ENCODE measurements around the gene MAGEA2.
"Not testable (repeated sequence)": the region's sequence is repeated elsewhere in the genome, so short reads cannot be mapped to it uniquely, and the experiment has no call there.

Gene MAGEA2

DNA sequence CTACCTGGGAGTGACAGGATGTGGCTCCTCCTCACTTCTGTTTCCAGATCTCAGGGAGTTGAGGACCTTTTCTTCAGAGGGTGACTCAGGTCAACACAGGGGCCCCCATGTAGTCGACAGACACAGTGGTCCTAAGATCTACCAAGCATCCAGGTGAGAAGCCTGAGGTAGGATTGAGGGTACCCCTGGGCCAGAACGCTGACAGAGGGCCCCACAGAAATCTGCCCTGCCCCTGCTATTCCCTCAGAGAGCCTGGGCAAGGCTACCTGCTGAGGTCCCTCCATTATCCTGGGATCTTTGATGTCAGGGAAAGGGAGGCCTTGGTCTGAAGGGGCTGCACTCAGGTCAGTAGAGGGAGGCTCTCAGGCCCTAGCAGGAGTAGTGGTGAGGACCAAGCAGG, 18.5 kb downstream of the MAGEA2 start:
- Histone ChIP-seq H4K20me1 (ENCODE audit: control insufficient read depth, insufficient read depth, low read depth, low read length) (no peaks in the 10 kb centered on the region), H3K9me3 (ENCODE audit: control insufficient read depth, insufficient read depth, low read length) (no peaks in the 10 kb centered on the region)
- no peak for TF ChIP-seq EZH2phosphoT487 (IDR thresholded peaks at IDR 0.05; ENCODE audit: borderline replicate concordance, low read length)
- TF ChIP-seq, protein P1, sequence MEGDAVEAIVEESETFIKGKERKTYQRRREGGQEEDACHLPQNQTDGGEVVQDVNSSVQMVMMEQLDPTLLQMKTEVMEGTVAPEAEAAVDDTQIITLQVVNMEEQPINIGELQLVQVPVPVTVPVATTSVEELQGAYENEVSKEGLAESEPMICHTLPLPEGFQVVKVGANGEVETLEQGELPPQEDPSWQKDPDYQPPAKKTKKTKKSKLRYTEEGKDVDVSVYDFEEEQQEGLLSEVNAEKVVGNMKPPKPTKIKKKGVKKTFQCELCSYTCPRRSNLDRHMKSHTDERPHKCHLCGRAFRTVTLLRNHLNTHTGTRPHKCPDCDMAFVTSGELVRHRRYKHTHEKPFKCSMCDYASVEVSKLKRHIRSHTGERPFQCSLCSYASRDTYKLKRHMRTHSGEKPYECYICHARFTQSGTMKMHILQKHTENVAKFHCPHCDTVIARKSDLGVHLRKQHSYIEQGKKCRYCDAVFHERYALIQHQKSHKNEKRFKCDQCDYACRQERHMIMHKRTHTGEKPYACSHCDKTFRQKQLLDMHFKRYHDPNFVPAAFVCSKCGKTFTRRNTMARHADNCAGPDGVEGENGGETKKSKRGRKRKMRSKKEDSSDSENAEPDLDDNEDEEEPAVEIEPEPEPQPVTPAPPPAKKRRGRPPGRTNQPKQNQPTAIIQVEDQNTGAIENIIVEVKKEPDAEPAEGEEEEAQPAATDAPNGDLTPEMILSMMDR (IDR thresholded peaks at IDR 0.05; ENCODE audit: low read depth, low read length, poor library complexity, severe bottlenecking) = no peak

DNA sequence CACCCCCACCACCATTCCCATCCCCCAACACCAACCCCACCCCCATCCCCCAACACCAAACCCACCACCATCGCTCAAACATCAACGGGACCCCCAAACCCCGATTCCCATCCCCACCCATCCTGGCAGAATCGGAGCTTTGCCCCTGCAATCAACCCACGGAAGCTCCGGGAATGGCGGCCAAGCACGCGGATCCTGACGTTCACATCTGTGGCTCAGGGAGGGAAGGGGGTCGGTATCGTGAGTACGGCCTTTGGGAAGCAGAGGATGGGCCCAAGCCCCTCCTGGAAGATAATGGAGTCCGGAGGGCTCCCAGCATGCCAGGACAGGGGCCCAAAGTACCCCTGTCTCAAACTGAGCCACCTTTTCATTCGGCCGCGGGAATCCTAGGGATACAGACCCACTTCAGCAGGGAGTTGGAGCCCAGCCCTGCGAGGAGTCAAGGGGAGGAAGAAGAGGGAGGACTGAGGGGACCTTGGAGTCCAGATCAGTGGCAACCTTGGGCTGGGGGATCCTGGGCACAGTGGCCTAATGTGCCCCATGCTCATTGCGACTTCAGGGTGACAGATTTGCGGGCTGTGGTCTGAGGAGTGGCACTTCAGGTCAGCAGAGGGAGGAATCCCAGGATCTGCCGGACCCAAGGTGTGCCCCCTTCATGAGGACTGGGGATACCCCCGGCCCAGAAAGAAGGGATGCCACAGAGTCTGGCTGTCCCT, 19.3 kb downstream of the MAGEA2 start:
- H3K27ac ChIP-seq (ENCODE audit: low read depth, low read length); H3K4me3 ChIP-seq (ENCODE audit: low read length): not testable (repeated sequence)

More for the DNA sequence above, 18.5 kb downstream of the MAGEA2 start:
- Histone ChIP-seq H3K4me1 (ENCODE audit: control insufficient read depth, low read length) (no peaks in the 10 kb centered on the region), H3K79me2 (ENCODE audit: control insufficient read depth, low read length) (no peaks in the 10 kb centered on the region), H3F3A (ENCODE audit: control insufficient read depth, insufficient read depth) (no peaks in the 10 kb centered on the region), H3K9me2 (replicated peaks; ENCODE audit: control insufficient read depth, low read length) (no peaks in the 10 kb centered on the region), H3K27ac (ENCODE audit: low read depth, low read length) (no peak overlapping the region), H3K4me3 (ENCODE audit: low read length) (no peak overlapping the region), H3K4me2 (ENCODE audit: low read length) (no peak overlapping the region), H3K27me3 (ENCODE audit: control insufficient read depth, low read length) (no peaks in the 10 kb centered on the region), H3K36me3 (ENCODE audit: control insufficient read depth, low read length) (no peaks in the 10 kb centered on the region)

GRCh38 chrX:152733261-152733975, 20.2 kb downstream of the MAGEA2 start, which contains the start of the genes CSAG1 and MAGEA12:
Gene CSAG1 (minus strand): TSS chrX:152733721. CDS start chrX:152732460, 1,261 bp downstream.
Gene MAGEA12 (plus strand): TSS chrX:152733757. CDS start chrX:152736162, 2,405 bp downstream.
- Histone ChIP-seq H3K27ac (ENCODE audit: low read depth, low read length) (no peak within 1 kb of the TSS), H3K4me2 (ENCODE audit: low read length) (no peak within 1 kb of the TSS), H3K79me2 (ENCODE audit: control insufficient read depth, low read length) (no peaks in the 10 kb centered on the region), H3F3A (ENCODE audit: control insufficient read depth, insufficient read depth) (no peaks in the 10 kb centered on the region), H3K4me1 (ENCODE audit: control insufficient read depth, low read length) (no peaks in the 10 kb centered on the region), H3K36me3 (ENCODE audit: control insufficient read depth, low read length) (no peaks in the 10 kb centered on the region), H3K9me2 (replicated peaks; ENCODE audit: control insufficient read depth, low read length) (no peaks in the 10 kb centered on the region), H3K4me3 (ENCODE audit: low read length) (no peak within 1 kb of the TSS), H4K20me1 (ENCODE audit: control insufficient read depth, insufficient read depth, low read depth, low read length) (no peaks in the 10 kb centered on the region), H3K27me3 (ENCODE audit: control insufficient read depth, low read length) (no peaks in the 10 kb centered on the region), H3K9me3 (ENCODE audit: control insufficient read depth, insufficient read depth, low read length) (no peaks in the 10 kb centered on the region)
- TF ChIP-seq EZH2phosphoT487 (IDR thresholded peaks at IDR 0.05; ENCODE audit: borderline replicate concordance, low read length) = no peak
- TF ChIP-seq, protein P1 (IDR thresholded peaks at IDR 0.05; ENCODE audit: low read depth, low read length, poor library complexity, severe bottlenecking) = no peak

More for the DNA sequence above, 19.3 kb downstream of the MAGEA2 start:
- not testable (repeated sequence) for H3K27me3 ChIP-seq (ENCODE audit: control insufficient read depth, low read length); H3K4me1 ChIP-seq (ENCODE audit: control insufficient read depth, low read length); H3K9me2 ChIP-seq (replicated peaks; ENCODE audit: control insufficient read depth, low read length); H3F3A ChIP-seq (ENCODE audit: control insufficient read depth, insufficient read depth); H3K4me2 ChIP-seq (ENCODE audit: low read length); H3K36me3 ChIP-seq (ENCODE audit: control insufficient read depth, low read length); H3K79me2 ChIP-seq (ENCODE audit: control insufficient read depth, low read length); H4K20me1 ChIP-seq (ENCODE audit: control insufficient read depth, insufficient read depth, low read depth, low read length); H3K9me3 ChIP-seq (ENCODE audit: control insufficient read depth, insufficient read depth, low read length)

DNA sequence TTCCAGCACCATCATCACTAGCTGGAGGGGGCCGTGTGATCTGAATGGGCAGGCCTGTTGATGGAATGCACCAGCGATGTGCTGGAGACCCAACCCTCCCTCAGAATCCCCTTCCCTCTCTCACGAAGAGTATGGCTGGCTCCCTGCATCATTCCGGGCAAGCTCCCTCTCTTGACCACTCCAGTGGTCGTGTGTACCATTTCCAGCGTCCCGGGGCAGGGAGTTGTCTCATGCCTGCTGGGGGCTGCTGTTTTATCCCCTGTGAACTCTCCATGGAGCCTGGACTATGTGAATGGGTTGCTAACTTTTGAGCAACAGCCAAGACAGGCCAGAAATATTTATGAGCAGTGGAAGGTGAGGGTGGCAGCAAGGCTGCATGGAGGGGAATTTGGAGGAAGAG, 28.2 kb downstream of the MAGEA2 start:
- H3K36me3 ChIP-seq (ENCODE audit: control insufficient read depth, low read length) = no peaks in the 10 kb centered on the region
- H3F3A ChIP-seq (ENCODE audit: control insufficient read depth, insufficient read depth) = no peaks in the 10 kb centered on the region
- no peaks in the 10 kb centered on the region for H3K79me2 ChIP-seq (ENCODE audit: control insufficient read depth, low read length)
- H4K20me1 ChIP-seq (ENCODE audit: control insufficient read depth, insufficient read depth, low read depth, low read length) = no peaks in the 10 kb centered on the region
- H3K4me3 ChIP-seq (ENCODE audit: low read length) = no peak overlapping the region
- H3K4me2 ChIP-seq (ENCODE audit: low read length) = no peak overlapping the region
- no peak for TF ChIP-seq EZH2phosphoT487 (IDR thresholded peaks at IDR 0.05; ENCODE audit: borderline replicate concordance, low read length)
- TF ChIP-seq, protein P1 (IDR thresholded peaks at IDR 0.05; ENCODE audit: low read depth, low read length, poor library complexity, severe bottlenecking) = no peak
- no peaks in the 10 kb centered on the region for H3K9me2 ChIP-seq (replicated peaks; ENCODE audit: control insufficient read depth, low read length)
- H3K9me3 ChIP-seq (ENCODE audit: control insufficient read depth, insufficient read depth, low read length) = no peaks in the 10 kb centered on the region
- no peaks in the 10 kb centered on the region for H3K27me3 ChIP-seq (ENCODE audit: control insufficient read depth, low read length)
- no peak overlapping the region for H3K27ac ChIP-seq (ENCODE audit: low read depth, low read length)
- no peaks in the 10 kb centered on the region for H3K4me1 ChIP-seq (ENCODE audit: control insufficient read depth, low read length)

GRCh38 chrX:152713815-152714787, 39.5 kb downstream of the MAGEA2 start, which contains the start of gene MAGEA2B:
Gene MAGEA2B (plus strand): TSS chrX:152714628. CDS start chrX:152717107, 2,479 bp downstream.
- H3K9me3 ChIP-seq (ENCODE audit: control insufficient read depth, insufficient read depth, low read length); H3K27ac ChIP-seq (ENCODE audit: low read depth, low read length); H3K4me3 ChIP-seq (ENCODE audit: low read length); H3K9me2 ChIP-seq (replicated peaks; ENCODE audit: control insufficient read depth, low read length); H3K79me2 ChIP-seq (ENCODE audit: control insufficient read depth, low read length); H3F3A ChIP-seq (ENCODE audit: control insufficient read depth, insufficient read depth); H3K36me3 ChIP-seq (ENCODE audit: control insufficient read depth, low read length); H4K20me1 ChIP-seq (ENCODE audit: control insufficient read depth, insufficient read depth, low read depth, low read length); H3K4me2 ChIP-seq (ENCODE audit: low read length); H3K27me3 ChIP-seq (ENCODE audit: control insufficient read depth, low read length); H3K4me1 ChIP-seq (ENCODE audit: control insufficient read depth, low read length): not testable (repeated sequence)
